AG20443 (cell line): ENCODE measurements around the gene ROBO2.
A peak's percentile ranks its signal among the peaks of the same experiment; 100 is the strongest.

Experiments
- DNase-seq: peaks from one replicate; pipeline ENCODE4 v3.0.0; 2012; ENCODE audit warnings: low spot score, mixed read lengths

Gene ROBO2

DNA sequence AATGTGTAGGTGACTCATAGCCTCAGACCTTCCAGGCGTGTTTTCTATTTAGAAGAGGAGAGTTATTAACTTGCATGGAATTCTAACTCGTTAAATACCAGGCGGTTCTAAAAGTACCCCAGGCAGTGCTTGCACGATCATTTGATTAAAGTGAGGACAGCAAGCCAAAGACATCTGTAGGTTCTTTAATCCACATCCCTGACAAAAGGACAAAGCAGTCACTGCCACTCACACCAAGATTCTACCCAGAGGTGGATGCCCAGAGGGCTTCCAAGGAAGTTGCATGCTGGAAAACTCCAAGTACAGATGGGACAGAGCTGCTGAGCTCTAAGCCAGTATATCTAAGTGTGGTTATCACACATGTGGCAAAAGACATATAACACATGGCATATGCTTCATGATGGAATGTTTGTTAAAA lies 372.1 kb downstream of the ROBO2 start:
- peak; percentile 8 for DNase-seq

DNA sequence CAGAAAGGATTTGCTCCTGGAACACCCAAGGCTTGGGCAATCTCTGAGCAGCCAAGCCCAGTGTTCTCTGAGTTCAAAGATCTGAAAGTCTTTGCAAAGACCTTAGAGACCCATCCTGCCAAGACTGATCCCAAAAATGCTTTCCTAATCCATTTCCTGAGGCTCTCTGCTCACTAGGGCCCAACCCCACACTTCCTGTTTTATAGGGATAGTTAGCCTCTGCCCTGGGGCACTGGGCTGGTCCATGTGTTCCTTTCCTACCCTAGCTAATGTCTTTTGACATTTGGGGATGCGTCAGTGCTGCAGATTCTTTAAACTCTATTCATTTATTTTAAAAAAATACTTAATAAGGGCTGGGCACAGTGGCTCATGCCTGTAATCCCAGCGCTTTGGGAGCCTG lies 372.7 kb downstream of the ROBO2 start:
- no peak for DNase-seq

- no peak for DNase-seq
Measured at GRCh38 chr3:77414881-77415280, 375.0 kb downstream of the ROBO2 start.

- DNase-seq: no peak
Measured at GRCh38 chr3:77420336-77420735, 380.4 kb downstream of the ROBO2 start.

GRCh38 chr3:77421916-77422315 lies 382.0 kb downstream of the ROBO2 start:
- no peak for DNase-seq

DNA sequence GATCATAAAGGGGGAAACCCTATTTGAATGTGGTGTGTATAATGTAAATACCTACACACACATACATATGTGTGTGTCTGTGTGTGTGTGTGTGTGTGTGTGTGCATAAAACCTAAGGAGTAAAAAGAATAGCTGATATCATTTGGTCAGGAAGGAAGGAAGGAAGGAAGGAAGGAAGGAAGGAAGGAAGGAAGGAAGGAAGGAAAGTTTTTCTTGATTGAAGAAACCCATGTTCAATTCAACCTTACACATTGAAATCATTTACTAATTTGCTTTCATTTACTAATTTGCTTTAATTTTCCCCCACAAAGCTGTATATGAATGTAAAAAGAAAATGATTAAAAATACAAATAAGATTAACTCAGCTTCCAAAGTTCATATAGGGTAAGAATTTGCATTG lies 386.6 kb downstream of the ROBO2 start:
- no peak for DNase-seq

DNA sequence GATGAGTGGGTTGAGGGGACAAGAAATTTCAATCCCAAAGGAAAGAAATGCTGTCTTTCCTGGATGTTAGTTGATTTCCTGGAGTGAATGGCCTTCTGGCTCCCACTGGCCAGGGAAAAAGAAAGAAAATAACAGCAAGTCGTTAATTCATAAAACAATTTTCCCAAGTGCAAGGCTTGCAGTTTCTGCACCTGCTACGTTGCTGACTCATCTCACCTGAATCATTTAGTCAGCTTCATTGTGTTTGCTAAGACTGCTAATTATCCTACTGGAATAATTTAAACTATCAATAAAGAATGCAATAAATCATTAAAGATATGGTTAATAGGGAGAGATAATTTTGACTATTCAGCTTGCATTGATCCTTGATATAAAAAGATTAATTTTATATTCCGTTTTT lies 387.6 kb downstream of the ROBO2 start:
- DNase-seq: no peak

DNA sequence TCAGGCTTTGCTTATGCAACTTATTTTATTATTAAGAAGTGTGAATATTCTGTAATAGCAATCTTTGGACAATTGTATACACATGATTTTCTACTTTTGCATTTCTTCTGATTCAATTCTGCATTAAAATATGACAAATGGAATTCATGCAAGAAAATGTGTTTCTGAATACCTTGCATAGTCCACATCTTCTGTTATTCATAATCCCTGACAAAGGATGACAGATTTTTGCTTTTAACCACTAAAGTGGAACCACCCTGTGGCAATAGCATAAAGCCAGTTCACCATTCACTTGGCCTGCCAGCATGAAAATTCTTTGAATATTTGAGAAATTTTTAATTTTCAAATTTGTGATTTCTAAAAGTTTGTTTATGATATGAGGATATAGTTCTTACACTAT lies 397.0 kb downstream of the ROBO2 start:
- no peak for DNase-seq

DNA sequence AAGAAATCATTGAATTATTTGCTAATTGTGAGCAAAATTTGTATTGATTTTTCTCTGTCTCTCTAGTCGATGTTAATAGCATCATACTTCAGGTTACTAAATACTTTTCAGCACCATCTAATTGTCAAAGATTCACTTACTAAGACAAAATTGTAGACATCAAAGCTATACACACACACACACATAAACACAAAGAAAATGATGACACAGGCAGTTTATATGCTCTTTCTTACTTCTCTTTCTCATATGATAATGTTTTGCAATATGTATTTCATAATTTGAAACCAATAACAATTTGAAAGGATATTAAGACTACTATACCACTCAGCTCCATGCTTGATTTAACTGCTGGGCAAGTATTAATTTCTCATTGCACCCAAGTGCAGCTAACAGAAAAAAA lies 406.2 kb downstream of the ROBO2 start:
- no peak for DNase-seq

GRCh38 chr3:77446761-77447160 lies 406.9 kb downstream of the ROBO2 start:
- DNase-seq: no peak

GRCh38 chr3:77449459-77450350 lies 409.8 kb downstream of the ROBO2 start:
- no peak for DNase-seq

DNA sequence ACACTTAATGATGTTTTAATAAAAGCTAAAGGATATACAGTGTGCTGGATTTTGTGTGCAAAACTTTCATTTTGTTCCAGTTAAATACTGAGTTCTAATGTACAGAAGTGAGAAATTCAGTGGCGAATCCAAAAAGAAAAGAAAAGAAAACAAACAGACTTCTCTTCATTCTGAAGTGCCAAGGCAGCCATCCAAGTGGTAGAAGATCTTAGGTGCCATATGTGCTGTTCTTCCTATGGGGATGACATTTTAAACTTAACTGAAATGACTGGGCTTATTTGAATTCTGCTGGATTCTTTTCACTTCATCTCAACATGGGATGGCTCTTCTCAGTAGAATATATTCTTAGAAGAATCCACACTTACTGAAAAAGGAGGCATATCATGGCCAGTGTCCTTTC lies 416.5 kb downstream of the ROBO2 start:
- no peak for DNase-seq

DNA sequence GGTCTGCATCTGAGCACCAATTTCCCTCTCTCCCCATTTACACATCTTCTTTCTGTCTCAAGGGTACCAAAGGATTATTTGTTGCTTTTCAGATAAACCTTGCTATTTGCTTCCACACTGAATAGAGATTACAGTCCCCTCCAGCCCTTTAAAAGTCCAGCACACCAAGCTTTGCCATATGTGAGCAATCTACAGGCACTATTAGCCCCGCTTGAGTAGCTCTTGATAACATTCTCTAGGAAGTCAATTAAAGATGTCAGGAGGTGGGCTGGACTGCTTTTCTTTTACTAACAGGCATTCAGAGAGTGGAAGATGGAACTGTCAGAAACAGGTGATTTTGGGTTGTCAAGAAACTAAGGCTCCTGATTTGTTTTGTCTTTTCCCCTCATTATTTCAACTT lies 417.0 kb downstream of the ROBO2 start:
- DNase-seq: no peak

DNA sequence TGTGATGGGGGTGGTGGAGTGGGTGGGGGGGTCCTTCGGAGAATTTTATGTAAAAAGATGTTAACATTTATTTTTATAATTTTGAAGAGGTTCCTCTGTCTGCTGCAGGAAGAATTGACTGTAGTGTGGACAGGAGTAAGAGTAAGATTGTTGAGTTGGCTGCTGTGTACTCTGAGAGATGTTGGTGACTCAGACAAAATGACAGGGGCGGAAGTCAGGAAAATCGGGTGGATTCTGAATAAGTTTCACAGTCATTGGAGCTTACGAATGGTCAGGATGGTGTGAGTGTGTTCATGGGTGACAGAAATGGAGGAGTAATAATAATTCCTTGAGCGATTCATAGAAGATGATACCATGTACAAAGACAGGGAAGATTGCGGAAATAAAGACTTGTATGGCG lies 420.0 kb downstream of the ROBO2 start:
- no peak for DNase-seq

- no peak for DNase-seq
Measured at GRCh38 chr3:77460326-77460725, 420.4 kb downstream of the ROBO2 start.

GRCh38 chr3:77462951-77463350 lies 423.1 kb downstream of the ROBO2 start:
- no peak for DNase-seq

- no peak for DNase-seq
Measured at GRCh38 chr3:77464111-77464688, 424.3 kb downstream of the ROBO2 start.

- DNase-seq: no peak
Measured at GRCh38 chr3:77466562-77467115, 426.7 kb downstream of the ROBO2 start.

DNA sequence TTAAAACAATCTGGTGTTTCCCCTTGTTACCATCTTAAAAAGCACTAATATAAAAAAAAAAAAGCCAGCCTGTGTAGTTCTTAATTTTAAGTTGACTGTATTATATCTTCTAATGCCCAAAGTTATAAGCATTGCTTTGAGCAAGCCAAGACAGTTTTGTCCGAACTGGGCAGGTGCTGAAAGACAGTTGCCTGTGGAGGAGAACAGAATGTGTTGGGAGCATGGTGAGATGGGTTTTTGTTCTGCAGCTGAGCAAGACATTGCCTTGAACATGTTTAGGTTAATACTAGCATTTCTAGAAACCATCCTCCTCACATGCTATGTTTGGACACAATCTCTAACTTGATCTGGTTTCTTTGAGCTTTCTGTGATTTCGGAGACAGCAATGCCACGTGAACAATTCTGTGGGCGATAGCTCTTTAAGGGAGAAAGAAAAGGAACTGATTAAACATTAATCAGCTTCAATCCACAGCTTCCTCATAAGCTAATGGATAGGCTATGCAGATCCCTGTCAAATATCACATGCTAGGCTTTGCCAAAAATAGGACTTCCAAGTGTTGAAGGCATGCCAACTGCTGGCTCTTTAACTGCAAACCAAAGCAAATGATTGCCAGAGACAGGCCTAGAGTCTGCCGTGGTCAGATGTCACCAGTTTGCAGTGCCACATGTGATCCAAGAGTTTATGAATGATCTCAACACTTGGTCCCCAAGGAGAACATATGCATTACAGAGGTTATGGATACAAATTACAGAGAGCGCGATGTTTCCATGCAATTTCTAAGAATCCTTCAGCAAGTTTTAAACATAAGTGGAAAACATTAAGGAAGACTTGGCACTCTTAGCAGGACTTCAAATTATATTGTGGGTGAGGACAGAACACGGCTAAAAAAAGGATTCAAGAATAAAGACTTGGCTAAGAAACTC lies 428.1 kb downstream of the ROBO2 start:
- DNase-seq: no peak

- DNase-seq: no peak
Measured at GRCh38 chr3:77468626-77469020, 428.7 kb downstream of the ROBO2 start.

GRCh38 chr3:77475507-77475906 lies 435.6 kb downstream of the ROBO2 start:
- no peak for DNase-seq

GRCh38 chr3:77479021-77479420 lies 439.1 kb downstream of the ROBO2 start:
- no peak for DNase-seq
